ENCODE results near the gene SENP1. TPM values are rescaled to one million over a fixed set of nuclear protein-coding genes. Genes with fewer than 3 reads are reported as not detected.

The SENP1 gene
- total RNA-seq, 4 donors from 2014 or later = 14.6 to 20.3 (median 18.0) TPM

DNA sequence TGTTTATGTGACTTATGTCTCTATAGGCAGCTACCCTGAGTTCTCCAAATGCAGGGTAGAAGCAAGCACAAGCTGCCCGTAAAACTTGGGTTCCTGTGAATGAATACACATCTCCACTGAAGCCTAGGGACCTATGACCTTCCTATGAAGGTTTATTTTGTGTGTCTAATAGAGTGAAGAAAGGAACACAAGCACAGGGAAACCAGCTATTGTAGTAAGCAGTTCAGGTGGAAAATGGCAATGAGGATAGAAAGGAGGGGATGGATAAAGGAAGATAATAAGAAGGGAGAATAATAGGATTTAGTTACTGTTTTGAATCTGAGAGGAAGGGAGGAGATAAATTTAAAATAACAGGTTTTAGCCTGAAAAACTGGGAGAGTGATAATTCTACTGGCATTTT is 15.6 kb upstream of the SENP1 start:
- TF ChIP-seq, protein P1, sequence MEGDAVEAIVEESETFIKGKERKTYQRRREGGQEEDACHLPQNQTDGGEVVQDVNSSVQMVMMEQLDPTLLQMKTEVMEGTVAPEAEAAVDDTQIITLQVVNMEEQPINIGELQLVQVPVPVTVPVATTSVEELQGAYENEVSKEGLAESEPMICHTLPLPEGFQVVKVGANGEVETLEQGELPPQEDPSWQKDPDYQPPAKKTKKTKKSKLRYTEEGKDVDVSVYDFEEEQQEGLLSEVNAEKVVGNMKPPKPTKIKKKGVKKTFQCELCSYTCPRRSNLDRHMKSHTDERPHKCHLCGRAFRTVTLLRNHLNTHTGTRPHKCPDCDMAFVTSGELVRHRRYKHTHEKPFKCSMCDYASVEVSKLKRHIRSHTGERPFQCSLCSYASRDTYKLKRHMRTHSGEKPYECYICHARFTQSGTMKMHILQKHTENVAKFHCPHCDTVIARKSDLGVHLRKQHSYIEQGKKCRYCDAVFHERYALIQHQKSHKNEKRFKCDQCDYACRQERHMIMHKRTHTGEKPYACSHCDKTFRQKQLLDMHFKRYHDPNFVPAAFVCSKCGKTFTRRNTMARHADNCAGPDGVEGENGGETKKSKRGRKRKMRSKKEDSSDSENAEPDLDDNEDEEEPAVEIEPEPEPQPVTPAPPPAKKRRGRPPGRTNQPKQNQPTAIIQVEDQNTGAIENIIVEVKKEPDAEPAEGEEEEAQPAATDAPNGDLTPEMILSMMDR (IDR thresholded peaks at IDR 0.05; ENCODE audit: low read depth) = no peak

- TF ChIP-seq, protein P1 (IDR thresholded peaks at IDR 0.05; ENCODE audit: low read depth) = no peak
These were observed 13.9 kb upstream of the SENP1 start for GRCh38 chr12:48119834-48120195.

GRCh38 chr12:48119078-48119833 is 13.4 kb upstream of the SENP1 start, which contains the start of gene PFKM:
Gene PFKM, plus strand, starts transcription at chr12:48119364. Its CDS starts 3,411 bp downstream, at chr12:48122775.
- TF ChIP-seq, protein P1 (IDR thresholded peaks at IDR 0.05; ENCODE audit: low read depth) = no peak

DNA sequence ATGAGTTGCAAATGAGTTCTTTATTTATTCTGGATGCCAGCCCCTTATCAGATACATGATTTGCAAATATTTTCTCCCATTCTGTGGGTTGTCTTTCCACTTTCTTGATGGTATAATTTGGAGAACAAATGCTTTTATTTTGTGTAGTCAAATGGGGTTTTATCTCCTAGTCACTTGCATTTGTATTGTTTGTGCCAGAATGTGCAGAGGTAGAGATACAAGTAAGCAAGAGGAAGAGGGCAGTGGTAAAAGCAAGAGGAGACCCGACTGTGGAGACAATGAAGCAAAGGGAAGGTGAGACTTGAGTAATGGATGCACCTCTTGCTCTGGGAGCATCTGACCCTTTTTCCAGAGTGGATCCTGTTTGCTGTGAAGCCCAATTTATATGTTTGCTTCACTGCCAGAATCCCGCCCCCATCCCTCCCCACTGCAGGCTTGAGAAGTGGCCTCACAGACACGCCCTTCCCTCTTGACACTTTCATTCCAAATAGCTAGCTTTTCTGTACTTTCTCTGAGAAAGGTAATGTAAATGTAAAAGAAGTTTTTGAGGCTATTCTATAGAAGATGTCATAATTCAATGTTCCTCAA is 12.5 kb upstream of the SENP1 start:
- TF ChIP-seq, protein P1 (IDR thresholded peaks at IDR 0.05; ENCODE audit: low read depth) = no peak

DNA sequence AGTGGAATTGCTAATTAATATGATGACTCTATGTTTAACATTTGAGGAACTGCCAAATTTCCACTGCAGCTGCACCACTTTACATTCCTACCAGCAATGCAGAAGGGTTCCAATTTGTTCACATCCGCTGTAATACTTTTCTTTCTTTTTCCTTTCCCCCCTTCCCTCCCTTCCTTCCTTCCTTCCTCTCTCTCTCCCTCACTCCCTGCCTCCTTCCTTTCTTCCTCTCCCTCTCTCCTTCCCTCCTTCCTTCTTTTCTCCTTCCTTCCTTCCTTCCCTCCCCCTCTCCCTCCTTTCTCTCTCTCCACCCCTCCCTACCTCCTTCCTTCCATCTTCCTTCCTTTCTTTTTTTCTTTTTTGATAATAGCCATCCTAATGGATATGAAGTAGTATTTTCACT is 10.1 kb upstream of the SENP1 start:
- TF ChIP-seq, protein P1 (IDR thresholded peaks at IDR 0.05; ENCODE audit: low read depth) = no peak

GRCh38 chr12:48110691-48111311 is 4.9 kb upstream of the SENP1 start:
- TF ChIP-seq, protein P1 (IDR thresholded peaks at IDR 0.05; ENCODE audit: low read depth) = no peak

DNA sequence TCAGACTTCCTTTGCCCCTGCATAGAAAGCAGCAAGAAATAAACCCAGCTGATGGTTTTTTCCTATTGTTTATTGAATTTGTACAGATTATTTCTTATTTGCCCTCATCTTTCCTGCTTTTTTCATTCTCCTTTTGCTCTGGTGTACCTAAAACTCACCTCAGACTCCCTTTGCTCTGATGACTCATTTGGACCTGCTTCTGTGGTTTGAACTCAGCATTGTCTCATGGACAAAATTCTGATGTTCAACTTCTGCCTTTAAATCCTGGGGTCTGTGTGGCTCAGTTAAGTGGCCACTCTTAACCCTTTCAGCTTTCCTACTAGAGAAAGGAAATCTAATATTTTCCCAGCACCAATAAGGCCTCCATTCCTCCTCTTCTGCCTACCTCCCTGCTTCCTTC is 3.5 kb upstream of the SENP1 start:
- TF ChIP-seq, protein P1 (IDR thresholded peaks at IDR 0.05; ENCODE audit: low read depth) = no peak
